Smooth muscle cell of bladder (primary cell): Measurements from ENCODE around the gene RBP2. TPM values are rescaled to one million over a fixed set of nuclear protein-coding genes. Genes with fewer than 3 reads are reported as not detected.

Experiments
- total RNA-seq: library from RNA; depleted of rRNA; stranded (reverse); fragments of >200 nt; gene quantifications from 2 replicates; pipeline ENCODE4 v1.2.3, GENCODE V29; 2014

RBP2 gene
- total RNA-seq: not detected in 2 replicates

GRCh38 chr3:139476348-139476747 is at the start of gene RBP2:
TSS of gene RBP2 (minus strand) at chr3:139476516. CDS start at chr3:139476459, 57 bp downstream.

Other genes starting within 250 kb of the RBP2 start
- gene MRPS22, start 132.5 kb downstream of the RBP2 start, total RNA-seq: 81.8 and 95.7 TPM in 2 replicates
- 393 and 444 TPM in 2 replicates for gene COPB2, start 86.9 kb downstream of the RBP2 start, total RNA-seq
- 54.9 and 88.2 TPM in 2 replicates for gene RBP1, start 63.2 kb upstream of the RBP2 start, total RNA-seq
- 0.28 and 0.74 TPM in 2 replicates for gene NMNAT3, start 201.5 kb upstream of the RBP2 start, total RNA-seq